Measurements from ENCODE around the gene TMEM53.

GRCh38 chr1:44611866-44612265, 62.4 kb downstream of the TMEM53 start:
- TF ChIP-seq CTCF (IDR thresholded peaks at IDR 0.05; ENCODE audit: low read length) (no peak), EZH2 (optimal IDR thresholded peaks at IDR 0.05; ENCODE audit: low read depth, low read length) (no peak)

Measured in MM.1S (cell line).